Measurements from ENCODE around the gene DHX32.
A peak's percentile ranks its signal among the peaks of the same experiment; 100 is the strongest.
"Not testable (repeated sequence)": the region's sequence is repeated elsewhere in the genome, so short reads cannot be mapped to it uniquely, and the experiment has no call there.

The DHX32 gene

GRCh38 chr10:125895130-125896087, 14.3 kb upstream of the DHX32 start:
- DNase-seq, result peak; percentile 46

GRCh38 chr10:125894176-125894575, 13.1 kb upstream of the DHX32 start:
- DNase-seq, result not testable (repeated sequence)

GRCh38 chr10:125892402-125892801, 11.3 kb upstream of the DHX32 start:
- not testable (repeated sequence) for DNase-seq

- DNase-seq, result not testable (repeated sequence)
Observed at GRCh38 chr10:125889441-125889840, 8.3 kb upstream of the DHX32 start.

- no peak for DNase-seq
Observed at GRCh38 chr10:125886914-125887512, 5.9 kb upstream of the DHX32 start.

- no peak for DNase-seq
Observed at GRCh38 chr10:125883211-125883610, 2.1 kb upstream of the DHX32 start.

GRCh38 chr10:125882596-125882995, 1.5 kb upstream of the DHX32 start:
- DNase-seq, result no peak

- DNase-seq, result no peak
Observed at GRCh38 chr10:125880719-125881118, 373 bp downstream of the DHX32 start.

GRCh38 chr10:125878957-125879835, 1.9 kb downstream of the DHX32 start:
- no peak for DNase-seq

- no peak for DNase-seq
Observed at GRCh38 chr10:125871338-125871737, 9.8 kb downstream of the DHX32 start.

- no peak for DNase-seq
Observed at GRCh38 chr10:125868372-125868975, 12.6 kb downstream of the DHX32 start.

- no peak for DNase-seq
Observed at GRCh38 chr10:125866421-125867029, 14.6 kb downstream of the DHX32 start.

- DNase-seq, result no peak
Observed at GRCh38 chr10:125865120-125865519, 16.0 kb downstream of the DHX32 start.

- no peak for DNase-seq
Observed at GRCh38 chr10:125859128-125859817, 21.8 kb downstream of the DHX32 start.

- DNase-seq, result no peak
Observed at GRCh38 chr10:125857185-125857760, 23.8 kb downstream of the DHX32 start.

- no peak for DNase-seq
Observed at GRCh38 chr10:125852487-125852886, 28.6 kb downstream of the DHX32 start.

GRCh38 chr10:125850766-125851731, 30.0 kb downstream of the DHX32 start:
- no peak for DNase-seq

- no peak for DNase-seq
Observed at GRCh38 chr10:125849448-125849847, 31.6 kb downstream of the DHX32 start.

GRCh38 chr10:125848857-125849256, 32.2 kb downstream of the DHX32 start:
- DNase-seq, result no peak

GRCh38 chr10:125848371-125848770, 32.7 kb downstream of the DHX32 start:
- no peak for DNase-seq

All from activated T-cell treated with anti-CD3 and anti-CD28 coated beads, Interleukin-2, amount 50 U/mL, for 1 hour (primary cell).